ENCODE results near the gene KASH5. TPM values are rescaled to one million over a fixed set of nuclear protein-coding genes. Genes with fewer than 3 reads are reported as not detected.
"Not testable (repeated sequence)": the region's sequence is repeated elsewhere in the genome, so short reads cannot be mapped to it uniquely, and the experiment has no call there.

The KASH5 gene
- total RNA-seq, 1 donor: not detected

DNA sequence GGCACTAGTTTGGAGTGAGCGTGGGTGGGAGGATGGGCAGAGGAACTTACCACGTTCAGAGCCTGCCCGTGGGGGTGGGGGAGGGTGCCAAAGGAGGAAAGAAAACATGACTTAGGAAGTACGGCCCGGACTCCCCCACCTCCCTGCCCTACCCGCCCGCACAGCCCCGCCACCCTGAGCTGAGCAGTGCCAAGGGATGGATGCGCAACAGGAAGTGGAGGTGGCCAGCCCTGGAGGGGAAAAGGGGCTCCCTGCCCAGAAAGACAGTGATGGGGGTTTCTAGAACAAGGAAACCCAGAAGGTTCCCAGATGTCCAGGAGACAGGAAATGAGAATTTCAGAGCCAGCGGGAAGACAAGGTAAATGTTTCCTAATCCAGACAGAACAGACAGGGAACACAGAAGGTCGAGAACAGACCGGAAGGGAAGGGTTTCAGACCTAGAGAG, 32.1 kb upstream of the KASH5 start:
- H3K4me3 ChIP-seq (ENCODE audit: low read length): no peak overlapping the region
- H3K27me3 ChIP-seq (ENCODE audit: insufficient read depth, low read length): no peaks in the 10 kb centered on the region
- peaks cover 15% of the 10 kb centered on the region for H3K4me1 ChIP-seq (ENCODE audit: insufficient read depth, low read length)
- H3K9me3 ChIP-seq (ENCODE audit: low read depth, low read length): no peaks in the 10 kb centered on the region

DNA sequence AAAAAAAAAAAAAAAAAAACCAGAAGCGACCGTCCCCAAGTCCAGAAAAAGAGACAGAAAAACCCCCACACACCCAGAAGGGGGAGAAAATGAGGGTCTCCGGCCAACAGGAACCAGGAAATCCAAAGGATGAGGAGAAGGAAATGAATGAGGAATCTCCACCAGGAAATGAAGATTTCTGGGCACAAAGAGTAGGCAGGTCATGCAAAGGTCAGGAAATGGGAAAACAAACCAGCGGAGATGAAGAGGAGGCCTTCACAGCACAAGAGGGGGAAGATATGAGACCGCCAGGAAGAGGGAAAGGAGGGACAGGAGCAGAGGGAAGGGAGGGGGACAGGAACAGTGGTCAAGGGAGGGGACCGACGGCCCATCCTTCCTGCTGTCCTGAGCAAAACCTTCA, 31.7 kb upstream of the KASH5 start:
- no peak overlapping the region for H3K4me3 ChIP-seq (ENCODE audit: low read length)
- H3K9me3 ChIP-seq (ENCODE audit: low read depth, low read length): no peaks in the 10 kb centered on the region
- H3K4me1 ChIP-seq (ENCODE audit: insufficient read depth, low read length): peaks cover 15% of the 10 kb centered on the region
- H3K27me3 ChIP-seq (ENCODE audit: insufficient read depth, low read length): no peaks in the 10 kb centered on the region

DNA sequence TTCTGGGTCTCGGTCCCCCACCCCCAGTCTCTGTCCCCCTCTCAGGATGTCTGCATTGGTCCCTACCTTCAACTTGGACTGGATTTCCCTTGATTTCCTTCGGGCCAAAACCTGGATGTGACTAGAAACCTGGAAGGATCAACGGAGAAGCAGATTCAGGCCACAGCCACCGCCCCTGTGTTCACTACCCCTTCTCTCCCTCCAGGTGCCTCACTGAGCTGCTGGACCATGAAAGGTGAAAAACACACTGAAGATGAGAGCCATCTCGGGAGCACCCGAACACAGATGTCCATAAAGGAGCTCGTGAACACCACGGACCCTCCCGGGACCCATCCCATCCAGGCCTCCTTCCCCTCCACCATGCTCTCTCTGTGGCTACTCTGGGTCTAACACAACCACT, 30.9 kb upstream of the KASH5 start:
- H3K4me1 ChIP-seq (ENCODE audit: insufficient read depth, low read length): peaks cover 23% of the 10 kb centered on the region
- H3K9me3 ChIP-seq (ENCODE audit: low read depth, low read length): no peaks in the 10 kb centered on the region
- H3K27me3 ChIP-seq (ENCODE audit: insufficient read depth, low read length): peaks cover 7% of the 10 kb centered on the region
- H3K4me3 ChIP-seq (ENCODE audit: low read length): no peak overlapping the region

DNA sequence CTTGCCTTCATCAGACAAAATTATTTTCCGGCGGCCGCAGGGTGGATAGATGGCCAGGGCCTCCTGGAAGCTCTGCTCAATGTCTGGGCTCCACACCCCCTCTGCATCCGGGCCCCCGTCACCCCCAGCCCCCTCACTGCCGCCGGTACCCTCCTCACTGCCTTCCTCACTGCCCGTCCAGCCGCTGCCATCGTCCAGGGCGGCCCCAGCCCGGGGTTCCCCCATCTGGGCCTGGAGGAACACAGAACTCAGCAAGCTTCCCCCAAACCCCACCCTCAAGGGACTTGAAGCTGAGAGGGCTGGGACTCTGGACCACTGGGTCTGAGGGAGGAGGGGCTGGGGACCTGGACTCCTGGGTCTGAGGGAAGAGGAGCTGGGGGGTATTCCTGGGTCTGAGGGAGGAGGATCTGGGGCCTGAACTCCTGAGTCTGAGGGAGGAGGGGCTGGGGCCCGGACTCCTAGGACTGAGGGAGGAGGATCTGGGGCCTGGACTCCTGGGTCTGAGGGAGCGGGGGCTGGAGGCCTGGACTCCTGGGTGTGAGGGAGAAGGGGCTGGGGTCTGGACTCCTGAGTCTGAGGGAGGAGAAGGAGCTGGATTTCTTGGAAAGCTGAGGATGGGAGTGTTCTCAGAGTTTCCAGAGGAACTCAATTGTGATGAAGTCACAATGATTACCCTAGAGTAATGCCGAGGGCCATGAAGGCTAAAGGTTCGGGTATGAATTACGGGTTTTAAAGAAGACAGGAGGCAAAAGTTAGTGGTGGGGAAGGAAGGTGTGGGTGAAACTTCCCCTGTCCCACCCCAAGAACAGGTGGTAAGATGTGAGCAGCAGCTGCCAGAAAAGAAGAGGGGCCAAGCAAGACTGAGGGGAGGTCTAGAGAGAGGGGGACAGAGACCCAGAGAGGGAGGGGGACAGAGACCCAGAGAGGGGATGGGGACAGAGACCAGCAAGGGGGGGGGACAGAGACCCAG, 27.9 kb upstream of the KASH5 start:
- Histone ChIP-seq H3K4me3 (ENCODE audit: low read length) (no peak overlapping the region), H3K27me3 (ENCODE audit: insufficient read depth, low read length) (peaks cover 28% of the 10 kb centered on the region), H3K4me1 (ENCODE audit: insufficient read depth, low read length) (peaks cover 45% of the 10 kb centered on the region), H3K9me3 (ENCODE audit: low read depth, low read length) (no peaks in the 10 kb centered on the region)

DNA sequence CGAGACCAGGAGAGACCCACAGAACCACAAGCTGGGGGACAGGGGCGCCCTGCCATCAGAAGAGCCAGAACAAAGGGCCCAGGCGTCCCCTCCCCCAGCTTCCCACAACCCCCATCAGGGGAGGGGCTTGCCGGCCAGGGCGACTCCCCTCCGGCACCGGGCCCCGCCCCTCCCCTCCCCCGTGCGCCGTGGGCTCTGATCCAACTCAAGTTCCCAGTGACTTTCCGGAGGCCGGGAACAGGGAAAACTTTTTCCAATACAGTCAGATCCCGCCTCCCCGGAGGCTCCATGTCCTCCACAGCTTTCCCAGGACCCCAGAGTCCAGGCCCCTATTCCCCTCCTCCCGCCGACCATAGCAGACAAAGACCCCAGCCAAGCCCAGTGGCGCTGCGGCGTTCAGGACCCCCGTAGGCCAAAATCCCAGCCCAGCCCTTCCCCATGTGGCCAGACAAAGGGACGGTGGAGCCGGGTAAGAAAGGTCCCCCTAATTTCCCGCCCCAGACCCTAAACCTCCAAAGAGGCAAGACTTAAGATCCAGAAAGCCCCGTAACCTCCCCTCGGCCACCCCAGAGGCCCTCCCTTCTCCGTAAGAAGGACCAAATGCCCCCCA, 26.5 kb upstream of the KASH5 start:
- H3K4me3 ChIP-seq (ENCODE audit: low read length): no peak overlapping the region
- H3K9me3 ChIP-seq (ENCODE audit: low read depth, low read length): no peaks in the 10 kb centered on the region
- H3K27me3 ChIP-seq (ENCODE audit: insufficient read depth, low read length): peaks cover 28% of the 10 kb centered on the region
- peaks cover 31% of the 10 kb centered on the region for H3K4me1 ChIP-seq (ENCODE audit: insufficient read depth, low read length)

DNA sequence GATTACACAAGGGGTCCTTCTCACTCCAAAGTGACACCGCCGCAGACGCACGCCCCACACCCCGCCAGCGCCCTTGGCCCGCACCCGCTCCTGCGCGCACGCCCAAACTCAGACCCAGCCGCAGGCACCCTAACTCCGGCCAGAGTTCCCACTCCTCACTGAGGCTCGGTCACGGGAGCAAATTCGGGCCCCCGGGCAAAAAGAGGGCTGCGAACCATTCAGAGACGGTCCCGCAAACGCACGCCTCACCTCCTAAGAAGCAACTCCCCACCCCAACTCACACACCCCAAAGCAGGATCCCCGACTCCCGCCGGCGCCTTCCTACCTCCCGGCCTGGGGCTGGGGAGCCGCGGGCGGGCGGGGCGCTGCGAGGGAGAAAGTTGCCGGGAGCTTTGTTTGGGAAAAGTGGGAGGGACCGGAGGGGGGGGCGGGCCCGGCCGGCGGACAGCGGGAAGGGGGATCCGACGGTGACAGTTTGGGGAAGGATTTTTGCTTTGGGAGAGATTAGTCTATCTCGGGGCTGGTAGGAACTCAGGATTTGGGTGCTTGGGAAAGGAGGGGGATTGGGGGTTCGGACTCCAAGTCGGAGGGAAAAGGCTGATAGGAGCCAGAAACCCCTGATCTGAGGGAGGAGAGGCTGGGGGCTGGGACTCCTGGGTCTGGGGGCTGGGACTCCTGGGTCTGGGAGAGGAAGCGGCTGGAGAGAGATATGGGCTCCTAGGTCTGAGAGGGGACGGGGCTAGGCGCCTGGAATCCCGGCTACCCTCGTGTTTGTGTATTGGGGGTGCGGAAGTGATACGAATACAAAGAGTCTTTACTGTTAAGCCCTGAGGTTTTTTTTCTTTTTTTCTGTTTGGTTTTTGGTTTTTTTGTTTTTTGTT, 25.8 kb upstream of the KASH5 start, which contains the start of gene TEAD2:
Gene TEAD2, minus strand, starts transcription at position 369 of the 881 bp plus-strand sequence. CDS start 2,341 bp downstream, outside the sequence.
- H3K9me3 ChIP-seq (ENCODE audit: low read depth, low read length): no peaks in the 10 kb centered on the region
- no peak within 1 kb of the TSS for H3K4me3 ChIP-seq (ENCODE audit: low read length)
- H3K27me3 ChIP-seq (ENCODE audit: insufficient read depth, low read length): peaks cover 28% of the 10 kb centered on the region
- peaks cover 30% of the 10 kb centered on the region for H3K4me1 ChIP-seq (ENCODE audit: insufficient read depth, low read length)

DNA sequence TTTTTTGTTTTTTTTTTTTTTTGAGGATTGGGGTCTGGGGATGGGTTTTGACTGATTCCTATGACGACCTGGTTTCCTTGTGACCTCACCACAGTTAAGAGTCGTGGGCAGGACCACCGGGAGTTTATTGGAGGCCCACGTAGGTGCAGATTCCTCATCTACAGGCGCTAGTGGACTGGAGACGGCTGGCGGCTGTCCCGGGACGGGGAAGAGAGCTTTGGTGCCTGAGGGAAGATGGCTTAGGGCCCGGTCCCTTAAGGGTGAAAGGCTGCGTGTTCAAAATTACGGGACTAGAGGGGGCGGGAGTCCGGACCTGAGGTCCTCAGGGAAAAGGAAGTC, 25.2 kb upstream of the KASH5 start:
- Histone ChIP-seq H3K4me3 (ENCODE audit: low read length) (no peak overlapping the region), H3K9me3 (ENCODE audit: low read depth, low read length) (no peaks in the 10 kb centered on the region), H3K27me3 (ENCODE audit: insufficient read depth, low read length) (peaks cover 28% of the 10 kb centered on the region), H3K4me1 (ENCODE audit: insufficient read depth, low read length) (peaks cover 30% of the 10 kb centered on the region)

DNA sequence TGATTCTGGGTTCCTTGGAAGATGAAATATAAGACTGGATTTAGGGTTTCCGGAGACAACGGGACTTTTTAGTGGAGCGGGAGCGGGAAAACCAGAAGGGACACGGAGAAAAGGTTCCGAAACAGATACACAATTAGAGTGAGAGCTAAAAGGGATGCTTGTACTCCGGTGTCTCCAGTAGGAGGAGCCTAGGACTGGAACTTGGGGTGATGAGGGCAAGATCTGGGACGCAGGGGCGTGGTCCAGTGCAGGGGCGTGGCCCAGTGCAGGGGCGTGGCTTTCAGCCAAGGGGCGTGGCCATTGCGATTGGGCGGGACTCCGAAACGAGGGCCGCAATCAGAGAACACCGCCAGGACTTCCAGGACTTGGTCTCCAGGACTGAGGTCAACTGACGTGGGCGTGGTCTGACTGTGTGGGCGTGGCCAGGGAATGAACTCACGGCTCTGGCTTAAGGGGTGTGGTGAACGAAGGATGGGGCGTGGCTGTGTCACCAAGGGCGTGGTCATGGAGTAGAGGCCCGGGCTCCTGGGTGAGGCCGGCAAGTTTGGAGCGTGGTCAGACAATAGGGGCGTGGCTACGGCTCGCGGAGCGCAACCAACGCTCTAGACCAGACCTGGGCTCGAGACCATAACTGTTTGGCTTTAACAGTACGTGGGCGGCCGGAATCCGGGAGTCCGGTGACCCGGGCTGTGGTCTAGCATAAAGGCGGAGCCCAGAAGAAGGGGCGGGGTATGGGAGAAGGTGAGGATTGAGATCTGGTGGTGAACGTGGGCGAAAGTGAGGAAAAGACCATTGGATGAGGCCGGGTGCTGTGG, 24.6 kb upstream of the KASH5 start, which contains the start of gene DKKL1:
Gene DKKL1, plus strand, starts transcription at position 610 of the 815 bp plus-strand sequence. Its CDS starts 122 bp downstream, at position 732.
- no peaks in the 10 kb centered on the region for H3K9me3 ChIP-seq (ENCODE audit: low read depth, low read length)
- H3K4me3 ChIP-seq (ENCODE audit: low read length): no peak within 1 kb of the TSS
- peaks cover 28% of the 10 kb centered on the region for H3K27me3 ChIP-seq (ENCODE audit: insufficient read depth, low read length)
- H3K4me1 ChIP-seq (ENCODE audit: insufficient read depth, low read length): peaks cover 30% of the 10 kb centered on the region

DNA sequence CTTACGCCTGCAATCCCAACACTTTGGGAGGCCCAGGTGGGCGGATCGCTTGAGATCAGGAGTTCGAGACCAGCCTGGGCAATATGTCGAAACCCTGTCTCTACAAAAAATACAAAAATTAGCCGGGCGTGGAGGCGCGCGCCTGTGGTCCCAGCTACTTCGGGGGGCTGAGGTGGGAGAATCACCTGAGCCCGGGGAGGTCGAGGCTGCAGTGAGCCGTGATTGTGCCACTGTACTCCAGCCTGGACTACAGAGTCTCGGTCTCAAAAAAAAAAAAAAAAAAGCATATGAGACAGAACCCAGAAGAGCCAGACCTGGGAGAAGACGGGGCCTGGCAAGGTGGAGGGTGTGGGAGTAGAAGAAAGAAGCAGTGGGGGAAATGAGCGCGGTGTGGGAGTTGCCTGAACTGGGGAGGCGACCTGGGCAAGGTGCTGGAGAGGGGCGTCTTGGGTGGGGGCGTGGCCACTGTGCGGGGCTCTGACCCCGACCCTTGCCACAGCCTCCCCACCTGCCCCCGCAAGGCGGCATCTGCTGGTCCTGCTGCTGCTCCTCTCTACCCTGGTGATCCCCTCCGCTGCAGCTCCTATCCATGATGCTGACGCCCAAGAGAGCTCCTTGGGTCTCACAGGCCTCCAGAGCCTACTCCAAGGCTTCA, 23.8 kb upstream of the KASH5 start:
- peaks cover 28% of the 10 kb centered on the region for H3K27me3 ChIP-seq (ENCODE audit: insufficient read depth, low read length)
- peaks cover 6% of the 10 kb centered on the region for H3K9me3 ChIP-seq (ENCODE audit: low read depth, low read length)
- H3K4me1 ChIP-seq (ENCODE audit: insufficient read depth, low read length): peaks cover 30% of the 10 kb centered on the region
- H3K4me3 ChIP-seq (ENCODE audit: low read length): no peak overlapping the region

DNA sequence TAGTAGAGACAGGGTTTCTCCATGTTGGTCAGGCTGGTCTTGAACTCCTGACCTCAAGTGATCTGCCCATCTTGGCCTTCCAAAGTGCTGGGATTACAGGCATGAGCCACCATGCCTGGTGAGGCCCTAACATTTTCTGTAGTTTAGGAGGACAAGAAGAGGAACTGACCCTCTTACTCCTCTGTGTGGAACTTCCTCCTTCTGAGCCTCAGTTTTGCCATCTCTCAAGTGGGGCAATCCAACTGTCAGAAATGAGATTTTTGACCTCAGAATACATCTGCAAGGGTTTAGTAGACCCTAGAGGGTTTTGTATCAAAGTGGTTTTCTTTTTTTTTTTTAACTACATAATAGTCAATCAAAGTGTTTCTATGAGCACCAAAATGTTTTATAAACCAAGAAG, 21.9 kb upstream of the KASH5 start:
- Histone ChIP-seq H3K4me3 (ENCODE audit: low read length) (no peak overlapping the region), H3K9me3 (ENCODE audit: low read depth, low read length) (peaks cover 6% of the 10 kb centered on the region), H3K27me3 (ENCODE audit: insufficient read depth, low read length) (peaks cover 28% of the 10 kb centered on the region), H3K4me1 (ENCODE audit: insufficient read depth, low read length) (peaks cover 30% of the 10 kb centered on the region)

DNA sequence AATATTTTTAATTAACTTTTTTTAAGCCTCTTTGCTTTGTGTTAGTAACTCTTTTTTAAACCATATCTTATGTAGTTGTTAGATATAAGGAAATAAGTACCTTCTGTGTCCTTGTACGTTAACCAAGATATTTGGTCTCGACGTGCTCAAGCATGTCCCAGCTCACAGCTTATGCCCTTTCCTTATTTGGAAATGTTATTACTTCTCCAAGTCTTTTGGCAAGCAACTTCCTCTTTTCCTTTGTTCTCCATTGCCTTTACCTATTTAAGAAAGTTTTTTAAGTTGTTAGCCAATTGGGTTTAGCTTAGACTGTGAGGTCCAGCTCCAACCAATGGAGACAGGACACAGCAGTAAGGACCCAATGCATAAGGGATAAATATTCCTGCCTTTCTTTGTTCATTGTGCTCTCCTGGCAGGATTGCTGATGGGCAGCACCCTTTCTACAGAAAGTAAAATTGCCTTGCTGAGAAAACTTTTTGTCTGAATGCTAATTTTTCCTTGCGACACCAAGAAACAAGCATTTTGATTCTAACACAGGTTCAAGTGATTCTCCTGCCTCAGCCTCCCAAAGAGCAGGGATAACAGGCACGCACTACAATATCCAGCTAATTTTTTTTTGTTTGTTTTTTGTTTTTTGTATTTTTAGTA, 19.2 kb upstream of the KASH5 start:
- Histone ChIP-seq H3K9me3 (ENCODE audit: low read depth, low read length) (peaks cover 6% of the 10 kb centered on the region), H3K4me1 (ENCODE audit: insufficient read depth, low read length) (peaks cover 6% of the 10 kb centered on the region), H3K4me3 (ENCODE audit: low read length) (no peak overlapping the region), H3K27me3 (ENCODE audit: insufficient read depth, low read length) (peaks cover 6% of the 10 kb centered on the region)

DNA sequence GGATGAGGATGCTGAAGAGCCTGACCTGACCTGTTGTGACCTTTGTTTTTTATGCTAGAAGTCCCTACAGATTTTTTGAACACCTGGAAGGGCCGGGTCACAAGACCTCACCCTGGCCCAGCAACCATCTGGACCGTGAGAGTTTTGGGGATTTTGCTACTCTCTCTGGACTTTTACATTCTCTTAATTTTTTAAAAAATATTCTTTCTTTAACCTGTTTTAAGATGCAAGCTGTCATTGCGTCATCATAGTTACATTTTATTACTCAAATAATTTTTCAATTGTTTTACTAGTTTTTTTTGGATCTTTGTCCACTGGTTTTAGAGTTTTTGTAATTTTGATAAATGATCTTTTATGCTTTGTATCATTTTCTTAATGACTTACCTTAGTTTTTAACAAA, 16.9 kb upstream of the KASH5 start:
- peaks cover 6% of the 10 kb centered on the region for H3K9me3 ChIP-seq (ENCODE audit: low read depth, low read length)
- H3K4me1 ChIP-seq (ENCODE audit: insufficient read depth, low read length): no peaks in the 10 kb centered on the region
- H3K4me3 ChIP-seq (ENCODE audit: low read length): no peak overlapping the region
- H3K27me3 ChIP-seq (ENCODE audit: insufficient read depth, low read length): no peaks in the 10 kb centered on the region

DNA sequence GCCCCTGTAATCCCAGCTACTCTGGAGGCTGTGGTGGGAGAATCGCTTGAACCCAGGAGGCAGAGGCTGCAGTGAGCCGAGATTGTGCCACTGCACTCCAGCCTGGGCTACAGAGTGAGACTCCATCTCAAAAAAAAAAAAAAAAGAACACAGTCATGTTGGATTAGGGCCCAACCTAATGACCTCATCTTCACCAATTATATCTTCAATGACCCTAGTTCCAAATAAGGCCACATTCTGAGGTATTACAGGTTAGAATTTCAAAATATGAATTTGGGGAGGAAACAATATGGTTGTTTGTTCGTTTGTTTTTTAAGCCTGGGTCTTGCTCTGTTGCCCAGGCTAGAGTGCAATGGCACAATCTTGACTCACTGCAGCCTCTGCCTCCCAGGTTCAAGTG, 14.9 kb upstream of the KASH5 start:
- H3K4me1 ChIP-seq (ENCODE audit: insufficient read depth, low read length); H3K9me3 ChIP-seq (ENCODE audit: low read depth, low read length); H3K27me3 ChIP-seq (ENCODE audit: insufficient read depth, low read length); H3K4me3 ChIP-seq (ENCODE audit: low read length): not testable (repeated sequence)
